GM13977 (cell line): ENCODE data around the gene GNAI2.

Source experiments
- DNase-seq: peaks from one replicate; pipeline ENCODE4 v3.0.0; 2012; ENCODE audit warnings: low spot score
- CTCF ChIP-seq: IDR thresholded peaks from 2 replicates; pipeline ENCODE4 v1.5.1; 2012; ENCODE audit warnings: mild to moderate bottlenecking, control low read depth; ENCODE audit not compliant: insufficient read depth; ENCODE audit errors: extremely low read depth, missing control alignments
- in situ Hi-C: fragments of 300-500 bp; cut with MboI; formaldehyde crosslinking; loops from one replicate; pipeline ENCODE4 v1.12.0; 2022; ENCODE audit warnings: low sequenced_read_pairs, low pct_unique_long_range_greater_than_20kb, mixed read lengths, inconsistent platforms; ENCODE audit not compliant: unreplicated experiment

Gene GNAI2

GRCh38 chr3:50294492-50295403 is 58.7 kb downstream of the GNAI2 start:
- DNase-seq, result no peak
- TF ChIP-seq CTCF, result no peak
- in situ Hi-C loops, result no loop called here

- TF ChIP-seq CTCF, result no peak
- DNase-seq, result no peak
- in situ Hi-C loops, result no loop called here
Measured at GRCh38 chr3:50295553-50296431, 59.8 kb downstream of the GNAI2 start.

- in situ Hi-C loops, result no loop called here
- no peak for TF ChIP-seq CTCF
- DNase-seq, result no peak
Measured at GRCh38 chr3:50296721-50297383, 60.8 kb downstream of the GNAI2 start.

GRCh38 chr3:50297384-50297775 is 61.4 kb downstream of the GNAI2 start:
- in situ Hi-C loops, result no loop called here
- DNase-seq, result no peak
- TF ChIP-seq CTCF, result no peak

GRCh38 chr3:50297896-50298725 is 62.1 kb downstream of the GNAI2 start:
- in situ Hi-C loops, result no loop called here
- no peak for TF ChIP-seq CTCF
- no peak for DNase-seq
